Kidney (tissue), 14 donors: ENCODE measurements around the gene MPI. TPM values are rescaled to one million over a fixed set of nuclear protein-coding genes. Genes with fewer than 3 reads are reported as not detected.

Experiments
- DNase-seq, 5 donors: peaks; one replicate each; pipeline ENCODE4 v3.0.0-alpha.2; 2013 to 2020
- FAIRE-seq: peaks from 2 replicates; lab custom pipeline; 2012; peaks lifted over from hg19 to GRCh38; lab: Jason Lieb, UNC
- H3K27ac ChIP-seq, 2 donors: one replicate each; pipeline ENCODE4 v1.7.0; 2013; ENCODE audit warnings: low read depth in 2 of 2, low read length in 2 of 2, inconsistent platforms in 1 of 2
- H3K27me3 ChIP-seq: one replicate; pipeline ENCODE4 v1.7.1; 2013; ENCODE audit warnings: low read length, inconsistent platforms; ENCODE audit not compliant: control insufficient read depth, insufficient read depth
- H3K36me3 ChIP-seq, 3 donors: one replicate each; pipeline versions ENCODE4 v1.7.0 to v1.7.1; 2013; ENCODE audit warnings: low read length in 3 of 3, control low read depth in 1 of 3, inconsistent platforms in 1 of 3; ENCODE audit not compliant: insufficient read depth in 3 of 3, control insufficient read depth in 2 of 3
- H3K4me1 ChIP-seq, 3 donors: one replicate each; pipeline versions ENCODE4 v1.7.0 to v1.7.1; 2013; ENCODE audit warnings: low read length in 3 of 3, inconsistent platforms in 1 of 3, low read depth in 1 of 3; ENCODE audit not compliant: control insufficient read depth in 2 of 3, insufficient read depth in 2 of 3
- H3K4me3 ChIP-seq, 3 donors: one replicate each; pipeline versions ENCODE4 v1.7.0 to v1.8.1; 2013; ENCODE audit warnings: low read length in 3 of 3, control low read depth in 1 of 3, inconsistent platforms in 1 of 3
- H3K9ac ChIP-seq, 3 donors: one replicate each; pipeline versions ENCODE4 v1.7.0 to v1.7.1; 2013; ENCODE audit warnings: low read length in 3 of 3, control low read depth in 1 of 3, inconsistent platforms in 1 of 3
- H3K9me3 ChIP-seq, 3 donors: one replicate each; pipeline versions ENCODE4 v1.7.0 to v1.7.1; 2013; ENCODE audit warnings: low read length in 3 of 3, control low read depth in 1 of 3, inconsistent platforms in 1 of 3; ENCODE audit not compliant: control insufficient read depth in 2 of 3, insufficient read depth in 1 of 3
- CTCF ChIP-seq: IDR thresholded peaks from 3 replicates; pipeline ENCODE4 v1.5.1; 2012; ENCODE audit warnings: mild to moderate bottlenecking, moderate library complexity, borderline replicate concordance; ENCODE audit not compliant: insufficient read depth; ENCODE audit errors: extremely low read depth
- intact Hi-C: fragments of 100-400 bp; cut with DNase I; formaldehyde crosslinking; loops from one replicate; pipeline ENCODE4 v1.11.1; 2022
- polyA plus RNA-seq: library from polyadenylated mRNA; stranded (reverse); fragments of 350-450 nt; fragmentation: Illumina TruSeq; extraction: RNeasy Lipid Tissue Mini Kit (QIAGEN cat#74804); gene quantifications from one replicate; pipeline ENCODE4 v1.2.3, GENCODE V29; 2014; ENCODE audit warnings: low read depth, low replicate concordance; ENCODE audit not compliant: insufficient read depth
- total RNA-seq: library from RNA; stranded (reverse); fragmentation: NEBNext Ultra II Directional; extraction: Animal tissue kit (Norgen Biotek cat#: 25700); gene quantifications from one replicate; pipeline ENCODE4 v1.2.1, GENCODE V29; 2021
- donor health status: control.
- donor health status: control.
- donor health status: control.
- donor health status: control.
- donor health status: control.
- donor health status: DM: yes; HTN: yes; CAD: no.
- donor health status: Normal renal cell carcinoma (clear cell type).

MPI gene
- total and polyA plus RNA-seq, 2 donors from 2014 or later = 33.7 to 52.0 TPM

- H3K36me3 ChIP-seq = no peaks in the 10 kb centered on the region
- peak overlapping the region; percentile 90 to 94 for H3K27ac ChIP-seq
- TF ChIP-seq CTCF = no peak
- DNase-seq (no peak), FAIRE-seq (no peak)
- peak overlapping the region; percentile 67 to 85 (median 82) for H3K9ac ChIP-seq
- peaks cover 8 to 39% (median 34%) of the 10 kb centered on the region in 3 donors for H3K4me1 ChIP-seq
- H3K9me3 ChIP-seq = no peaks in the 10 kb centered on the region
- no peaks in the 10 kb centered on the region for H3K27me3 ChIP-seq
- peak overlapping the region; percentile 87 to 97 (median 93) for H3K4me3 ChIP-seq
- intact Hi-C loops = no loop called here
These were observed 17.2 kb upstream of the MPI start for GRCh38 chr15:74872702-74873035.

GRCh38 chr15:74873036-74873755, 16.6 kb upstream of the MPI start, which contains the start of gene SCAMP2:
Gene SCAMP2 (minus strand): TSS chr15:74873365. CDS start chr15:74873255, 110 bp downstream.
- intact Hi-C loops = no loop called here
- no peak for FAIRE-seq
- DNase-seq = peak; percentile 96 to 98 (median 98)
- peaks cover 8 to 34% (median 29%) of the 10 kb centered on the region in 3 donors for H3K4me1 ChIP-seq
- H3K4me3 ChIP-seq = peak within 1 kb of the TSS; percentile 87 to 97 (median 93)
- H3K27me3 ChIP-seq = no peaks in the 10 kb centered on the region
- no peaks in the 10 kb centered on the region for H3K9me3 ChIP-seq
- peak within 1 kb of the TSS; percentile 90 to 94 for H3K27ac ChIP-seq
- peak within 1 kb of the TSS; percentile 67 to 85 (median 82) for H3K9ac ChIP-seq
- no peak for TF ChIP-seq CTCF
- H3K36me3 ChIP-seq = no peaks in the 10 kb centered on the region

- Histone ChIP-seq H3K36me3 (no peaks in the 10 kb centered on the region), H3K4me3 (peak overlapping the region; percentile 71 to 93 (median 87)), H3K9me3 (no peaks in the 10 kb centered on the region), H3K4me1 (peaks cover 8 to 27% (median 24%) of the 10 kb centered on the region in 3 donors), H3K9ac (peak overlapping the region; percentile 35 to 84 (median 49)), H3K27ac (no peak overlapping the region), H3K27me3 (no peaks in the 10 kb centered on the region)
- FAIRE-seq (no peak), DNase-seq (peak in 1 of 5 donors; percentile 20)
- intact Hi-C loops = no loop called here
- no peak for TF ChIP-seq CTCF
These were observed 16.0 kb upstream of the MPI start for GRCh38 chr15:74873756-74874424.
